ENCODE measurements around the gene CLTB. TPM values are rescaled to one million over a fixed set of nuclear protein-coding genes. Genes with fewer than 3 reads are reported as not detected.

CLTB gene
- total RNA-seq (2021; fragmentation: NEBNext Ultra II Directional; extraction: Animal tissue kit (Norgen Biotek cat#: 25700)) (25.9 and 29.2 TPM in 2 replicates), polyA plus RNA-seq (2011; rRNA removed) (34.9 and 47.7 TPM in 2 replicates), polyA minus RNA-seq (2011; rRNA and poly(A)+ RNA removed) (7.8 and 8.5 TPM in 2 replicates)
- polyA plus RNA-seq (2011; cell fraction: cytosol; rRNA removed) = 41.4 TPM
- polyA plus RNA-seq (2011; cell fraction: nucleus; rRNA removed) = 28.8 TPM
- polyA plus RNA-seq (2012, experiment 1 of 2) = 22.6 to 32.6 TPM (median 26.8 TPM) in 4 replicates
- polyA plus RNA-seq (2012, experiment 2 of 2) = 30.9 TPM
- polyA plus RNA-seq (2013, experiment 1 of 2) = 25.5 TPM
- 28.5 TPM for polyA plus RNA-seq (2013, experiment 2 of 2)
- 19.6 TPM for polyA minus RNA-seq (2011; cell fraction: cytosol; rRNA and poly(A)+ RNA removed)
- polyA minus RNA-seq (2011; cell fraction: nucleus; rRNA and poly(A)+ RNA removed) = 7.8 TPM
- long read RNA-seq, experiment 1, partial matches to known transcripts = 9 of 14 reads
- long read RNA-seq, experiment 1, other reads (novel, unspliced or antisense) = 3 of 14 reads
- long read RNA-seq, experiment 2, partial matches to known transcripts = 1 of 1 reads
- long read RNA-seq, experiment 2, other reads (novel, unspliced or antisense) = 0 of 1 reads

DNA sequence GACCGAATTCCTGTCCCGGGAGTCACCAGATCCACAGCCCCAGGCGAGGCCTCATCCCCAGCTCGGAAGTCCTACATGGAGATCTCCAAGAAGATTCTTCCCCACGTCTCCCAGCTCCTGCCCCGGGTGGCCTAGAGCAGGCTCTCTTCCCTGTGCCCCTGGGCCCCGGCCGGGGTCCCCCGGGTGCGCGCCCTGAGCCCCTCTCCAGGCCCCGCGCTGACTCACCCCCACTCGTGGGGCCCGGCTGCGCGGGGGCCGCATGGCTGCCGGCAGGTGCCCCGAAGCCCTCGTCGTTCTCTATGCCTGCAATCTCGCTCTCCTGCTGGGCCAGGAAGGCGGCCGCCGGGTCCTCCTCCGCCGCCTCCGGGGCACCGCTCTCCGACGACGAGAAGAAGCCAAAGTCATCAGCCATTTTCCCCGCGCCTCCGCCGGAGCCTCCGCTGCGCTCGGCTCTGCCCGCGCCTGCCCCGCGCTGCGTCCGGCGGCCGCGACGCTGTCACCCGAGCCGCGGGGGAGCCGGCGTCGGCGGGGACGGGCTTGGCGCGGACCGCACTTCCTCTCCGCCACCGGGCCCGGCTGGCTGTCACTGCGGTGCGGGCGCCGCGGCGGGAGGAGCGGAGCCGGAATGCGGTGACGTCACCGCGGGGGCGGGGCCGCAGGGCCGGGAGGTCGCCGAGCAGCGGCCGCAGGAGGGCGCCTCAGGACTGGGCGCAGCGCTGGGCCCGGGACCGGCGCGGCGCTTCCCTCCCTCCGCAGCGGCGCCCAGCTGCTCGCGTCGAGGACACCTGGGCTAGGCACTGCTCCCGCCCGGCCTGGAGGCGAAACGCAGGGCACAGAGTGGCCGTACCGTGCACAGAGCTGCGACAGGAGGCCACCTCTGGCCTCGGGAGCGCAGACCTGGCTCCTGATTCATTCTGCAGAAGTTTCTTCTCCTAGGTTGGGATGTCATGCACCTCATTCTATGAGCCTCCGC lies at the start of gene CLTB:
Gene CLTB, minus strand, starts transcription at position 588 of the 973 bp plus-strand sequence. Its CDS starts 176 bp downstream, at position 412.
- POLR2A ChIA-PET (ENCODE audit: partially characterized antibody) = interaction anchor here (0.8 to 1.7 kb wide), 10 partner anchors 9 to 219 kb away, joined by 3 to 9 read pairs (median 4); partner anchors contain the start of genes FAF2, KIAA1191, NOP16 and RNF44
- TF ChIP-seq PHF8 (conservative IDR thresholded peaks at IDR 0.05; ENCODE audit: low read depth, low read length) (peak; percentile 61), NANOG (IDR thresholded peaks at IDR 0.05; ENCODE audit: insufficient read depth, low read depth, low read length, poor library complexity, severe bottlenecking) (no peak), TCF12 (IDR thresholded peaks at IDR 0.05; ENCODE audit: low read depth, low read length) (peak; percentile 90; the same call in 1 of the 2 replicates), RAD21 (IDR thresholded peaks at IDR 0.05 in 1 of 2, conservative IDR thresholded peaks at IDR 0.05 in 1 of 2; ENCODE audit: low read depth in 2 of 2, low read length in 2 of 2) (peak; percentile 68 to 91), GABPA (IDR thresholded peaks at IDR 0.05; ENCODE audit: borderline replicate concordance, insufficient read depth, low read length) (no peak), POLR2AphosphoS5 (IDR thresholded peaks at IDR 0.05; ENCODE audit: low read depth, low read length) (no peak)

More for the DNA sequence above, at the start of gene CLTB:
- H2BK12ac ChIP-seq (ENCODE audit: low read depth, low read length) = no peak within 1 kb of the TSS
- WGBS, 2 experiments (ENCODE audit: extremely low coverage in 1 of 2, insufficient coverage in 1 of 2, insufficient read length in 1 of 2, insufficient replicate concordance in 2 of 2, low coverage in 1 of 2, low lambda C conversion rate in 2 of 2, missing lambda C conversion rate in 1 of 2) = 5% methylated on average over 84 of the region's 107 CpGs; no CpG with 5 or more reads in 1 of the 2 experiments
- no peak within 1 kb of the TSS for H3K56ac ChIP-seq (replicated peaks; ENCODE audit: insufficient read length, low read depth, low read length)
- H3K18ac ChIP-seq (ENCODE audit: extremely low read depth, low read length) = 0 out of 2 replicates have a peak within 1 kb of the TSS, but pooled peaks have one; percentile 24
- no peaks in the 10 kb centered on the region for H3K36me3 ChIP-seq (ENCODE audit: control insufficient read depth in 2 of 4, insufficient read depth in 4 of 4, low read length in 3 of 4)
- H3K79me1 ChIP-seq (ENCODE audit: low read depth, low read length) = no peaks in the 10 kb centered on the region
- H3K27me3 ChIP-seq (replicated peaks in 1 of 4; ENCODE audit: control insufficient read depth in 3 of 4, extremely low read depth in 1 of 4, insufficient read depth in 3 of 4, low read length in 3 of 4) = peaks cover 0 to 11% (median 9%) of the 10 kb centered on the region in 4 experiments; a peak in 6 of 7 replicates
- no peaks in the 10 kb centered on the region for H3K79me2 ChIP-seq (ENCODE audit: control insufficient read depth in 1 of 2, insufficient read depth in 2 of 2, low read length in 2 of 2)
- H3K4me3 ChIP-seq (ENCODE audit: extremely low read depth in 1 of 4, insufficient read depth in 2 of 4, low read depth in 3 of 4, low read length in 4 of 4) = peak within 1 kb of the TSS; percentile 40 to 77 (median 70)
- CTCF ChIA-PET (ENCODE audit: partially characterized antibody) = interaction anchor here (0.7 to 3.3 kb wide), 12 partner anchors 10 to 686 kb away, joined by 3 to 22 read pairs (median 4); partner anchors contain the start of gene FAF2
- peak within 1 kb of the TSS; percentile 46; the same call in 1 of the 2 replicates for H2BK15ac ChIP-seq (ENCODE audit: low read length)
- no peaks in the 10 kb centered on the region; the same call in 1 of the 2 replicates for H3K23me2 ChIP-seq (ENCODE audit: low read depth, low read length)
- H3K9me3 ChIP-seq (ENCODE audit: insufficient read depth in 2 of 2, low read depth in 1 of 2, low read length in 1 of 2) = peaks cover 3 to 9% of the 10 kb centered on the region in 2 experiments; a peak in 1 of 4 replicates
- no peak within 1 kb of the TSS for H3K23ac ChIP-seq (ENCODE audit: insufficient read length)
- DNase-seq (ENCODE audit: low read depth in 1 of 2, low spot score in 2 of 2) (peak; percentile 70 to 85), FAIRE-seq (no peak)
- peak within 1 kb of the TSS; percentile 73 for H2AFZ ChIP-seq (ENCODE audit: low read length)
- H2BK20ac ChIP-seq (ENCODE audit: low read length) = peak within 1 kb of the TSS; percentile 34; the same call in 1 of the 2 replicates
- peak within 1 kb of the TSS in 3 of 4 experiments; percentile 48 to 72 (median 62); a peak in 4 of 7 replicates for H3K9ac ChIP-seq (replicated peaks in 1 of 4; ENCODE audit: extremely low read depth in 1 of 4, low read depth in 3 of 4, low read length in 3 of 4)
- peaks cover 0 to 2% of the 10 kb centered on the region in 2 experiments for H4K20me1 ChIP-seq (replicated peaks in 1 of 2; ENCODE audit: control insufficient read depth in 1 of 2, insufficient read depth in 2 of 2, low read length in 2 of 2)
- H4K91ac ChIP-seq (replicated peaks; ENCODE audit: insufficient read length, low read length) = no peak within 1 kb of the TSS
- H2BK120ac ChIP-seq (replicated peaks; ENCODE audit: low read depth, low read length) = no peak within 1 kb of the TSS
- peak within 1 kb of the TSS; percentile 90; the same call in 1 of the 2 replicates for H4K8ac ChIP-seq (ENCODE audit: extremely low read depth, insufficient read depth, low read length)
- no peak within 1 kb of the TSS for H2BK5ac ChIP-seq (ENCODE audit: low read depth, low read length)
- H2AK5ac ChIP-seq (ENCODE audit: low read depth, low read length) = no peak within 1 kb of the TSS
- no peak within 1 kb of the TSS for H3K14ac ChIP-seq (ENCODE audit: insufficient read length)
- H3K27ac ChIP-seq (ENCODE audit: low read depth, low read length) = no peak within 1 kb of the TSS; the same call in 1 of the 2 replicates
- H3K4me1 ChIP-seq (replicated peaks in 1 of 4; ENCODE audit: control insufficient read depth in 3 of 4, insufficient read depth in 4 of 4, low read length in 3 of 4) = peaks cover 0 to 3% (median 0%) of the 10 kb centered on the region in 4 experiments; a peak in 4 of 7 replicates
- no peak within 1 kb of the TSS for H3K4ac ChIP-seq (replicated peaks; ENCODE audit: insufficient read length, low read depth, low read length)
- H3K4me2 ChIP-seq (ENCODE audit: insufficient read depth in 1 of 2, low read depth in 2 of 2, low read length in 2 of 2) = peak within 1 kb of the TSS; percentile 63 to 73
- H4K5ac ChIP-seq (ENCODE audit: insufficient read length, low read depth, low read length) = no peak within 1 kb of the TSS

Measured in H1 (cell line).